ENCODE results near the gene TMCC2.
"Not testable (repeated sequence)": the region's sequence is repeated elsewhere in the genome, so short reads cannot be mapped to it uniquely, and the experiment has no call there.

The TMCC2 gene

GRCh38 chr1:205227584-205228013 is at the start of gene TMCC2:
Gene TMCC2 (plus strand): TSS chr1:205227946. CDS start chr1:205228565, 619 bp downstream.
- peak; percentile 33 to 67 for DNase-seq (ENCODE audit: low read depth in 1 of 2, low spot score in 1 of 2)

- DNase-seq (ENCODE audit: low read depth in 1 of 2, low spot score in 1 of 2): no peak
Observed at GRCh38 chr1:205179842-205180241, 47.9 kb upstream of the TMCC2 start.

- DNase-seq (ENCODE audit: low read depth in 1 of 2, low spot score in 1 of 2): not testable (repeated sequence)
Observed at GRCh38 chr1:205180331-205180730, 47.4 kb upstream of the TMCC2 start.

- DNase-seq (ENCODE audit: low read depth in 1 of 2, low spot score in 1 of 2): no peak
Observed at GRCh38 chr1:205182930-205183329, 44.8 kb upstream of the TMCC2 start.

- no peak for DNase-seq (ENCODE audit: low read depth in 1 of 2, low spot score in 1 of 2)
Observed at GRCh38 chr1:205183676-205184335, 43.9 kb upstream of the TMCC2 start.

GRCh38 chr1:205186191-205186590 is 41.6 kb upstream of the TMCC2 start:
- DNase-seq (ENCODE audit: low read depth in 1 of 2, low spot score in 1 of 2): no peak

- no peak for DNase-seq (ENCODE audit: low read depth in 1 of 2, low spot score in 1 of 2)
Observed at GRCh38 chr1:205187420-205187819, 40.3 kb upstream of the TMCC2 start.

GRCh38 chr1:205188098-205188497 is 39.6 kb upstream of the TMCC2 start:
- no peak for DNase-seq (ENCODE audit: low read depth in 1 of 2, low spot score in 1 of 2)

GRCh38 chr1:205188596-205188995 is 39.1 kb upstream of the TMCC2 start:
- no peak for DNase-seq (ENCODE audit: low read depth in 1 of 2, low spot score in 1 of 2)

- DNase-seq (ENCODE audit: low read depth in 1 of 2, low spot score in 1 of 2): no peak
Observed at GRCh38 chr1:205189131-205189530, 38.6 kb upstream of the TMCC2 start.

- DNase-seq (ENCODE audit: low read depth in 1 of 2, low spot score in 1 of 2): no peak
Observed at GRCh38 chr1:205190845-205191577, 36.7 kb upstream of the TMCC2 start.

- DNase-seq (ENCODE audit: low read depth in 1 of 2, low spot score in 1 of 2): no peak
Observed at GRCh38 chr1:205191622-205192021, 36.1 kb upstream of the TMCC2 start.

- DNase-seq (ENCODE audit: low read depth in 1 of 2, low spot score in 1 of 2): no peak
Observed at GRCh38 chr1:205192287-205192686, 35.5 kb upstream of the TMCC2 start.

- no peak for DNase-seq (ENCODE audit: low read depth in 1 of 2, low spot score in 1 of 2)
Observed at GRCh38 chr1:205199090-205199930, 28.4 kb upstream of the TMCC2 start.

- DNase-seq (ENCODE audit: low read depth in 1 of 2, low spot score in 1 of 2): no peak
Observed at GRCh38 chr1:205199931-205200299, 27.8 kb upstream of the TMCC2 start.

GRCh38 chr1:205204552-205204951 is 23.2 kb upstream of the TMCC2 start:
- DNase-seq (ENCODE audit: low read depth in 1 of 2, low spot score in 1 of 2): no peak

- DNase-seq (ENCODE audit: low read depth in 1 of 2, low spot score in 1 of 2): no peak
Observed at GRCh38 chr1:205205055-205205454, 22.7 kb upstream of the TMCC2 start.

- DNase-seq (ENCODE audit: low read depth in 1 of 2, low spot score in 1 of 2): no peak
Observed at GRCh38 chr1:205208811-205209210, 18.9 kb upstream of the TMCC2 start.

- DNase-seq (ENCODE audit: low read depth in 1 of 2, low spot score in 1 of 2): peak in 1 of 2 donors; percentile 12
Observed at GRCh38 chr1:205210756-205211168, 17.0 kb upstream of the TMCC2 start.

- peak; percentile 81 for DNase-seq (ENCODE audit: low read depth in 1 of 2, low spot score in 1 of 2)
Observed at GRCh38 chr1:205211169-205211838, 16.4 kb upstream of the TMCC2 start, which contains the start of gene DSTYK. Gene DSTYK (minus strand): TSS chr1:205211702. CDS start chr1:205211535, 167 bp downstream.

Measured in stimulated activated CD4-positive, alpha-beta T cell treated with anti-CD3 and anti-CD28 coated beads, Interleukin-15, amount 100 ng/mL, for 1 hour (primary cell).